Liver (tissue), 9 donors: ENCODE data around the gene GALNT9. TPM values are rescaled to one million over a fixed set of nuclear protein-coding genes. Genes with fewer than 3 reads are reported as not detected.

Source experiments
- DNase-seq: peaks from one replicate; pipeline ENCODE4 v3.0.0-alpha.2; 2017; ENCODE audit warnings: low spot score
- H3K27ac ChIP-seq, 2 donors: one replicate each; pipeline ENCODE4 v1.7.0; 2013; ENCODE audit warnings: inconsistent platforms in 2 of 2, low read length in 2 of 2, control low read depth in 1 of 2, low read depth in 1 of 2, mild to moderate bottlenecking in 1 of 2
- H3K27me3 ChIP-seq, 4 donors: one replicate each; pipeline versions ENCODE4 v1.6.1 to v1.7.0; 2013; ENCODE audit warnings: low read length in 3 of 4, inconsistent platforms in 1 of 4, mild to moderate bottlenecking in 1 of 4, moderate library complexity in 1 of 4; ENCODE audit not compliant: control insufficient read depth in 4 of 4, insufficient read depth in 4 of 4
- H3K36me3 ChIP-seq, 4 donors: one replicate each; pipeline versions ENCODE4 v1.6.1 to v1.7.0; 2013; ENCODE audit warnings: low read length in 3 of 4, mild to moderate bottlenecking in 3 of 4, low read depth in 1 of 4, moderate library complexity in 1 of 4; ENCODE audit not compliant: control insufficient read depth in 4 of 4, insufficient read depth in 3 of 4
- H3K4me1 ChIP-seq, 4 donors: one replicate each; pipeline versions ENCODE4 v1.6.1 to v1.7.0; 2013; ENCODE audit warnings: low read length in 3 of 4, mild to moderate bottlenecking in 3 of 4, moderate library complexity in 1 of 4; ENCODE audit not compliant: control insufficient read depth in 4 of 4, insufficient read depth in 4 of 4
- H3K4me3 ChIP-seq, 3 donors: one replicate each; pipeline versions ENCODE4 v1.6.1 to v1.7.0; 2013; ENCODE audit warnings: low read length in 3 of 3, control low read depth in 1 of 3, low read depth in 1 of 3, mild to moderate bottlenecking in 1 of 3
- H3K9ac ChIP-seq, 2 donors: one replicate each; pipeline ENCODE4 v1.7.0; 2013; ENCODE audit warnings: low read length in 2 of 2, mild to moderate bottlenecking in 2 of 2, moderate library complexity in 2 of 2, control low read depth in 1 of 2, low read depth in 1 of 2
- H3K9me3 ChIP-seq, 4 donors: one replicate each; pipeline versions ENCODE4 v1.6.1 to v1.7.0; 2013; ENCODE audit warnings: low read length in 3 of 4; ENCODE audit not compliant: control insufficient read depth in 4 of 4
- EGR1 ChIP-seq, 2 donors: IDR thresholded peaks; 2 replicates each; pipeline ENCODE4 v1.6.1; 2016 to 2018; ENCODE audit warnings: antibody characterized with exemption in 2 of 2, low read depth in 2 of 2
- FOXA1 ChIP-seq: IDR thresholded peaks from 2 replicates; pipeline ENCODE4 v1.6.1; 2016; ENCODE audit warnings: antibody characterized with exemption
- FOXA2 ChIP-seq: IDR thresholded peaks from 2 replicates; pipeline ENCODE4 v1.6.1; 2016; ENCODE audit warnings: antibody characterized with exemption
- GABPA ChIP-seq, 2 donors: IDR thresholded peaks in 1 of 2; conservative IDR thresholded peaks in 1 of 2; 2 replicates each; pipeline ENCODE4 v1.6.1; 2016; ENCODE audit warnings: antibody characterized with exemption in 2 of 2, mild to moderate bottlenecking in 1 of 2, moderate library complexity in 1 of 2
- HNF4A ChIP-seq, 2 donors: conservative IDR thresholded peaks; 2 replicates each; pipeline ENCODE4 v1.6.1; 2016; ENCODE audit warnings: antibody characterized with exemption in 2 of 2, mild to moderate bottlenecking in 2 of 2
- HNF4G ChIP-seq: IDR thresholded peaks from 2 replicates; pipeline ENCODE4 v1.6.1; 2016; ENCODE audit warnings: antibody characterized with exemption
- JUND ChIP-seq, 2 donors: IDR thresholded peaks; 2 replicates each; pipeline ENCODE4 v1.6.1; 2016; ENCODE audit warnings: antibody characterized with exemption in 2 of 2
- NR2F2 ChIP-seq: IDR thresholded peaks from 2 replicates; pipeline ENCODE4 v1.6.1; 2016; ENCODE audit warnings: antibody characterized with exemption
- RAD21 ChIP-seq, 2 donors: IDR thresholded peaks; 2 replicates each; pipeline ENCODE4 v1.6.1; 2016; ENCODE audit warnings: antibody characterized with exemption in 2 of 2, mild to moderate bottlenecking in 2 of 2
- RXRA ChIP-seq, 2 donors: IDR thresholded peaks; 2 replicates each; pipeline ENCODE4 v1.6.1; 2017 to 2018; ENCODE audit warnings: antibody characterized with exemption in 2 of 2, mild to moderate bottlenecking in 1 of 2
- SP1 ChIP-seq: IDR thresholded peaks from 2 replicates; pipeline ENCODE4 v1.6.1; 2018; ENCODE audit warnings: antibody characterized with exemption, mild to moderate bottlenecking
- TAF1 ChIP-seq: conservative IDR thresholded peaks from 2 replicates; pipeline ENCODE4 v1.6.1; 2016; ENCODE audit warnings: antibody characterized with exemption, mild to moderate bottlenecking
- YY1 ChIP-seq: IDR thresholded peaks from 2 replicates; pipeline ENCODE4 v1.6.1; 2016; ENCODE audit warnings: antibody characterized with exemption, mild to moderate bottlenecking
- WGBS: extraction: QIAGEN DNeasy Blood & Tissue Kit; methylation state at CpG from one replicate; pipeline ENCODE4 v1.1.7; 2013; 5-methylcytosine and 5-hydroxymethylcytosine counted together
- polyA plus RNA-seq, 2 donors: library from polyadenylated mRNA; stranded (reverse) in 1 of 2; unstranded in 1 of 2; fragments of 200-250 nt in 1 of 2; fragments of >200 nt in 1 of 2; fragmentation: Nextera tagmentation in 1 of 2; extraction: Ambion mirVana in 1 of 2; gene quantifications; one replicate each; pipeline versions ENCODE4 v1.2.1 to v1.2.3, GENCODE V29; 2013 to 2015
- total RNA-seq, 2 donors: library from RNA; depleted of rRNA; stranded (reverse); fragments of >200 nt; gene quantifications; one replicate each; pipeline ENCODE4 v1.2.3, GENCODE V29; 2014
- TF ChIP-seq, protein P1 (sequence below): fragments of 150-350 bp; IDR thresholded peaks from 2 replicates; pipeline ENCODE4 v1.5.1; 2017; ENCODE audit warnings: improper control_type of control experiment, low read depth, low read length; ENCODE audit not compliant: missing input control
- TF ChIP-seq, protein P2 (sequence below): IDR thresholded peaks from 2 replicates; pipeline ENCODE4 v1.6.1; 2016; ENCODE audit warnings: antibody characterized with exemption
- TF ChIP-seq, protein P3 (sequence below): IDR thresholded peaks from 2 replicates; pipeline ENCODE4 v1.6.1; 2016; ENCODE audit warnings: antibody characterized with exemption, mild to moderate bottlenecking
- TF ChIP-seq, protein P4 (sequence below): IDR thresholded peaks from 2 replicates; pipeline ENCODE4 v1.6.1; 2016; ENCODE audit warnings: antibody characterized with exemption
- TF ChIP-seq, protein P5 (sequence below): IDR thresholded peaks from 2 replicates; pipeline ENCODE4 v1.6.1; 2016; ENCODE audit warnings: antibody characterized with exemption
- donor health status: healthy.
- donor health status: healthy.
- donor health status: healthy.
- donor health status: healthy.
- donor health status: healthy.

The GALNT9 gene
- total and polyA plus RNA-seq, 4 donors = 0.05 to 0.25 (median 0.09) TPM; not detected in 1

DNA sequence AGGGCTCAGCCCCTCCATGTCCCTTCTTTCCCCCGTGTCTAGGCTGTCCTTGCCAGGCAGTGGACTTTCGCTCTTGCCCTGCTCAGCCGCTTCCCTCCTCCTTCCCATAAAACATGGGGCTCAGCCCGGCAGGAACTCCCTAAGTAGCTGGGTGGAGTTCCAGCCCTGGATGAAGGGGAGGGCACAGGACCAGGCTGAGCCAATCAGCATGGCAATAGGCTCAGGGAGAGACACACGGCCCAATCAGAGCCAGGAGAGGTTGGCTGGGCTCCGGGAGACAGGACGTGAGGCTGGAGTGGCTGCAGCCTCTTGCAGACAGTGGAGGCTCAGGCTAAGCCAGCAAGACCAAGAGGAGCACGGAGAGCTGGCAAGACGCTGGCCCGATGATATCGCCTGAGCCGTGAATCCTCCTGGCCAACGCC, 54.3 kb downstream of the GALNT9 start:
- Histone ChIP-seq H3K27me3 (no peaks in the 10 kb centered on the region), H3K9ac (no peak overlapping the region), H3K36me3 (no peaks in the 10 kb centered on the region), H3K27ac (no peak overlapping the region), H3K4me3 (no peak overlapping the region), H3K9me3 (no peaks in the 10 kb centered on the region), H3K4me1 (peaks cover 0 to 14% (median 2%) of the 10 kb centered on the region in 4 donors)
- TF ChIP-seq HNF4G = no peak
- TF ChIP-seq SP1 = no peak
- no peak for TF ChIP-seq YY1
- no peak for TF ChIP-seq TAF1
- TF ChIP-seq, protein P1, sequence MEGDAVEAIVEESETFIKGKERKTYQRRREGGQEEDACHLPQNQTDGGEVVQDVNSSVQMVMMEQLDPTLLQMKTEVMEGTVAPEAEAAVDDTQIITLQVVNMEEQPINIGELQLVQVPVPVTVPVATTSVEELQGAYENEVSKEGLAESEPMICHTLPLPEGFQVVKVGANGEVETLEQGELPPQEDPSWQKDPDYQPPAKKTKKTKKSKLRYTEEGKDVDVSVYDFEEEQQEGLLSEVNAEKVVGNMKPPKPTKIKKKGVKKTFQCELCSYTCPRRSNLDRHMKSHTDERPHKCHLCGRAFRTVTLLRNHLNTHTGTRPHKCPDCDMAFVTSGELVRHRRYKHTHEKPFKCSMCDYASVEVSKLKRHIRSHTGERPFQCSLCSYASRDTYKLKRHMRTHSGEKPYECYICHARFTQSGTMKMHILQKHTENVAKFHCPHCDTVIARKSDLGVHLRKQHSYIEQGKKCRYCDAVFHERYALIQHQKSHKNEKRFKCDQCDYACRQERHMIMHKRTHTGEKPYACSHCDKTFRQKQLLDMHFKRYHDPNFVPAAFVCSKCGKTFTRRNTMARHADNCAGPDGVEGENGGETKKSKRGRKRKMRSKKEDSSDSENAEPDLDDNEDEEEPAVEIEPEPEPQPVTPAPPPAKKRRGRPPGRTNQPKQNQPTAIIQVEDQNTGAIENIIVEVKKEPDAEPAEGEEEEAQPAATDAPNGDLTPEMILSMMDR = no peak
- TF ChIP-seq RAD21 (IDR thresholded peaks at IDR 0.05) = no peak
- no peak for TF ChIP-seq FOXA2
- TF ChIP-seq, protein P2, sequence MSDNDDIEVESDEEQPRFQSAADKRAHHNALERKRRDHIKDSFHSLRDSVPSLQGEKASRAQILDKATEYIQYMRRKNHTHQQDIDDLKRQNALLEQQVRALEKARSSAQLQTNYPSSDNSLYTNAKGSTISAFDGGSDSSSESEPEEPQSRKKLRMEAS = no peak
- TF ChIP-seq HNF4A (conservative IDR thresholded peaks at IDR 0.05) = no peak
- TF ChIP-seq, protein P3, sequence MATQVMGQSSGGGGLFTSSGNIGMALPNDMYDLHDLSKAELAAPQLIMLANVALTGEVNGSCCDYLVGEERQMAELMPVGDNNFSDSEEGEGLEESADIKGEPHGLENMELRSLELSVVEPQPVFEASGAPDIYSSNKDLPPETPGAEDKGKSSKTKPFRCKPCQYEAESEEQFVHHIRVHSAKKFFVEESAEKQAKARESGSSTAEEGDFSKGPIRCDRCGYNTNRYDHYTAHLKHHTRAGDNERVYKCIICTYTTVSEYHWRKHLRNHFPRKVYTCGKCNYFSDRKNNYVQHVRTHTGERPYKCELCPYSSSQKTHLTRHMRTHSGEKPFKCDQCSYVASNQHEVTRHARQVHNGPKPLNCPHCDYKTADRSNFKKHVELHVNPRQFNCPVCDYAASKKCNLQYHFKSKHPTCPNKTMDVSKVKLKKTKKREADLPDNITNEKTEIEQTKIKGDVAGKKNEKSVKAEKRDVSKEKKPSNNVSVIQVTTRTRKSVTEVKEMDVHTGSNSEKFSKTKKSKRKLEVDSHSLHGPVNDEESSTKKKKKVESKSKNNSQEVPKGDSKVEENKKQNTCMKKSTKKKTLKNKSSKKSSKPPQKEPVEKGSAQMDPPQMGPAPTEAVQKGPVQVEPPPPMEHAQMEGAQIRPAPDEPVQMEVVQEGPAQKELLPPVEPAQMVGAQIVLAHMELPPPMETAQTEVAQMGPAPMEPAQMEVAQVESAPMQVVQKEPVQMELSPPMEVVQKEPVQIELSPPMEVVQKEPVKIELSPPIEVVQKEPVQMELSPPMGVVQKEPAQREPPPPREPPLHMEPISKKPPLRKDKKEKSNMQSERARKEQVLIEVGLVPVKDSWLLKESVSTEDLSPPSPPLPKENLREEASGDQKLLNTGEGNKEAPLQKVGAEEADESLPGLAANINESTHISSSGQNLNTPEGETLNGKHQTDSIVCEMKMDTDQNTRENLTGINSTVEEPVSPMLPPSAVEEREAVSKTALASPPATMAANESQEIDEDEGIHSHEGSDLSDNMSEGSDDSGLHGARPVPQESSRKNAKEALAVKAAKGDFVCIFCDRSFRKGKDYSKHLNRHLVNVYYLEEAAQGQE = no peak
- TF ChIP-seq NR2F2 = no peak
- TF ChIP-seq EGR1 (IDR thresholded peaks at IDR 0.05; ENCODE audit: low read depth in 2 of 2) = no peak
- TF ChIP-seq, protein P4, sequence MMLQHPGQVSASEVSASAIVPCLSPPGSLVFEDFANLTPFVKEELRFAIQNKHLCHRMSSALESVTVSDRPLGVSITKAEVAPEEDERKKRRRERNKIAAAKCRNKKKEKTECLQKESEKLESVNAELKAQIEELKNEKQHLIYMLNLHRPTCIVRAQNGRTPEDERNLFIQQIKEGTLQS = no peak
- TF ChIP-seq, protein P5, sequence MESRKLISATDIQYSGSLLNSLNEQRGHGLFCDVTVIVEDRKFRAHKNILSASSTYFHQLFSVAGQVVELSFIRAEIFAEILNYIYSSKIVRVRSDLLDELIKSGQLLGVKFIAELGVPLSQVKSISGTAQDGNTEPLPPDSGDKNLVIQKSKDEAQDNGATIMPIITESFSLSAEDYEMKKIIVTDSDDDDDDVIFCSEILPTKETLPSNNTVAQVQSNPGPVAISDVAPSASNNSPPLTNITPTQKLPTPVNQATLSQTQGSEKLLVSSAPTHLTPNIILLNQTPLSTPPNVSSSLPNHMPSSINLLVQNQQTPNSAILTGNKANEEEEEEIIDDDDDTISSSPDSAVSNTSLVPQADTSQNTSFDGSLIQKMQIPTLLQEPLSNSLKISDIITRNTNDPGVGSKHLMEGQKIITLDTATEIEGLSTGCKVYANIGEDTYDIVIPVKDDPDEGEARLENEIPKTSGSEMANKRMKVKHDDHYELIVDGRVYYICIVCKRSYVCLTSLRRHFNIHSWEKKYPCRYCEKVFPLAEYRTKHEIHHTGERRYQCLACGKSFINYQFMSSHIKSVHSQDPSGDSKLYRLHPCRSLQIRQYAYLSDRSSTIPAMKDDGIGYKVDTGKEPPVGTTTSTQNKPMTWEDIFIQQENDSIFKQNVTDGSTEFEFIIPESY = no peak
- no peak for TF ChIP-seq RXRA (IDR thresholded peaks at IDR 0.05)
- no peak for TF ChIP-seq JUND (IDR thresholded peaks at IDR 0.05)
- TF ChIP-seq FOXA1 = no peak
- no peak for TF ChIP-seq GABPA (IDR thresholded peaks at IDR 0.05 in 1 of 2, conservative IDR thresholded peaks at IDR 0.05 in 1 of 2)
- 57% methylated on average over 13 of the region's 13 CpGs for WGBS
- DNase-seq = no peak
